NCI-H345 treated with DMSO at 0.1 percent for 48 hours (cell line): Measurements from ENCODE around the gene ASAP2.

Experiments
- DNase-seq: peaks from one replicate; lab custom pipeline; 2025; ENCODE audit not compliant: unreplicated experiment; lab: John Stamatoyannopoulos, UW

Gene ASAP2

DNA sequence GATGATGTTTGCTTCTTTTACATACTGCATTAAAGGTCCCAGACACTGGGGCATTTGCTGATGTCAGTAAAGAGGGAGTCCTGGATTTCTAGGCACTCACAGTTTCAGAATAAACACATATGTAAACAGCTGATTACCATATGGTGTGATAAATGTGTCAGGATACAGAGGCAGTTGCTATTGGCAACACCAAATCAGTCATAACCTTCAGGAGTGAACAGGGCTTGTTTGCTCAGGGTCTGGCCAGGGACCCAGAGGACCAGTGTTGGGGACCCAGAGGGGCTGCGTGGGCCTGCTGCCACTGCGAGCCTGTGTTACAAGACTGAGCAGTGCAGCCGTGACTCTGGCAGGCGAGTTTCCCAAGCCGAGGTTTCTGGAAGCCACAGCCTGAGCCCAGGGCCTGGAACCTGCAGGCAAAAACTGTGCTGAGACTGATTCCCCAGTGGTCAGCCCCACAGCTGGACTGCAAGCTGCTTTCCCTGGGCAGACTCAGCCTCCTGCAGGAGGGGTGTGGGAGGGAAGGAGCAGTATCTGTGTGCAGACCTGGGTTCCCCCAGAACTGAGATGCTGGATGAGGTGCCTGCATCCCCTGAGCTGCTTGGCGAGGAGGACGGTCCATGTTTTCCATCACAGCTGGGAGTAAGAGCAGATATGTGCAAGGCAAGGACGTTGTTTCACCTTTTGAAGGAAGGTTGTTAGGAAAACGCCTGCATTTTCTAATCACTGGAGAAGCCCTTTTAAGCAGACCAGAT lies 23.6 kb downstream of the ASAP2 start:
- no peak for DNase-seq

DNA sequence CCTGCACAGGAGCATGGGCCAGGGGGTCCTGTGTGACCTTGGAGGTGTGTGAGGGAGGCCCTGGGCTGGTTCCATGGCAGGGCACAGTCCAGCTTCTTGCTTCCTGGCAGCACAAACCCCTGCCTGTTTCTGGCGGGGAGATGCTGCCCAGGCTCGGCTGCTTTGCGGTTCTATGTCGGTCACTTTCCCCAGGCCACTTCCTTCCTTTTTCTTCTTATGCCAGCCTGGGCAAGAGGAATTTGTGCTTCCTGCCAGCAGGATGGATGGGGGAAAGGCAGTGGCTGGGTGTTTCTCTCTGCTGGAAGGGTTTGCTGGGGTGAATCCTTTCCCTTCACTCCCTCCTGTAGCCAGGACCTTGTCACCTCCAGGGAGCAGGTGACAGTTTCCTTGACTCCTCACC lies 24.3 kb downstream of the ASAP2 start:
- DNase-seq, result no peak

GRCh38 chr2:9231291-9232165 lies 24.9 kb downstream of the ASAP2 start:
- no peak for DNase-seq

GRCh38 chr2:9232166-9232479 lies 25.5 kb downstream of the ASAP2 start:
- no peak for DNase-seq

DNA sequence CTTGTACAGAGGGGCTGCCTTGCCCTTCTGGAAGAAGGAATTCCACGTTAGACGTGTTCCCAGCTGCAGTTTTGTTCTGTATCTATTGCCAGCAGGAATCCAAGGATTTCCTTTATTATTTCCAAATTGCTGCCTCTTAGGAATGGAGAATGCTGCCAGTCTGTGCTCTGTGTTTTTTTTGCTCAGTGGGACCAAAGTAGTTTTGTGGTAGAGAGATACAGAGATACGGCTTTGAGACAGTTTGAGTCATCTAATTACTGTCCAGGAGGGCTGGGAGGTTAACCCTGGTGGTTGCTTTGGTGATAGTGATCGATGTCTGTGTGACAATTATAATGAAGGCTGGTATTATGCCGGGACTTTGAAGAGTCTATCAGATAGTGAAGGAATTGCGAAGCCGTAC lies 26.3 kb downstream of the ASAP2 start:
- no peak for DNase-seq

DNA sequence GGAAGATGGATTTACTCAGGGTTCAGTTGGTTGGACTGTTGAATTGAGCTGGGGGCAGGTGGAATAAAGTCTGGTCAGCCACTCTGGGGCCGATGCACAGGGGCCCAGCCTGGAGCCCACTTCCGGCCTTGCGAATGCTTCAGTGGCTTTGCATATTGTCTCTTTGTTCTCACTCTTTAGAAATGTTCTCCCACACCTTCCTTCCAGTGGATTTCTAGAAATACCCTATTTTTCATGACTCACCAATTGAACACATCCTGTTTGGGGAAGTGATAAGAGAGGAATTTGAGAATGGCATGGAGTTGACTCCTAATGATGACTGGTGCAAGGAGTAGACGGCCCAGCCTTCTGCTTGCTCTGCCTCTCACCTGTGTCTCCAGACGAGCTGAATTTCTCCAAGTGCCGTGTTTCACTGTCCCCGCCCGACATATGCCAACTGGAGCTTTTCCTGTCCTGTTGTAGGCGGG lies 28.1 kb downstream of the ASAP2 start:
- DNase-seq, result no peak

GRCh38 chr2:9235147-9236044 lies 28.8 kb downstream of the ASAP2 start:
- no peak for DNase-seq

DNA sequence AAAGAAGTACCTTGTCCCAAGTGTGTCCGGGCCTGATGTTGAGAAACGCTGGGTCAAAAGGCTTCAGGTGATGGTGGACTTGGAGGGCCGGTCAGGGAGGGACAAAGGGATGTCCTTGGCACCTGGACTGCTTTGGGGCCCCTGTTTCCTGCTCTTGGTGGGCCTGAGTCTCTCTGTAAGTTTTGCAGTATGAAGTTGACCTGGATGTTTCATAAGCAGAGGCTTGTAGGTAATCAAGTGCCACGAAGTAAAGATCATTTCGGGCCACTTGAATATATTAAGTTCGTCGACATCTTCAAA lies 29.4 kb downstream of the ASAP2 start:
- no peak for DNase-seq

DNA sequence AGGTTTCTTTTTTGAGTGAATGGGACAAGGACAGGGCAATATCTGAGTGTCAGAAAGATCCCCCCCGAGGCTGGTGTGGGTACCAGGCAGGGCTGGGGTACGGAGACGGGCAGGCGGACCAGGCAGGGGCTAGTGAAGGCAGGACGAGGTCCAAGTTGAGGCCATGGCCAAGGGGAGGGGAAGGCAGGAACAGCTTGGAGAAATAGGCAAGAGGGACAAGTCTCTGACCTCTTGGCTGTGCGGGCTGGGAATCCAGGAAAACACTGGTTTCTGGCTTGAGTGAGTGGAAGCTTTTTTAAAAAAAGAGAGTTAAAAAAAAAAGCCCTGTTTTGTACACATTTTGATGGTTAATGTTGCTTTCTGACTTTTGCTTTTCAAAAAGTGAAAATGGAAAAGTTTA lies 30.3 kb downstream of the ASAP2 start:
- DNase-seq, result no peak

GRCh38 chr2:9237831-9238230 lies 31.2 kb downstream of the ASAP2 start:
- DNase-seq, result no peak

DNA sequence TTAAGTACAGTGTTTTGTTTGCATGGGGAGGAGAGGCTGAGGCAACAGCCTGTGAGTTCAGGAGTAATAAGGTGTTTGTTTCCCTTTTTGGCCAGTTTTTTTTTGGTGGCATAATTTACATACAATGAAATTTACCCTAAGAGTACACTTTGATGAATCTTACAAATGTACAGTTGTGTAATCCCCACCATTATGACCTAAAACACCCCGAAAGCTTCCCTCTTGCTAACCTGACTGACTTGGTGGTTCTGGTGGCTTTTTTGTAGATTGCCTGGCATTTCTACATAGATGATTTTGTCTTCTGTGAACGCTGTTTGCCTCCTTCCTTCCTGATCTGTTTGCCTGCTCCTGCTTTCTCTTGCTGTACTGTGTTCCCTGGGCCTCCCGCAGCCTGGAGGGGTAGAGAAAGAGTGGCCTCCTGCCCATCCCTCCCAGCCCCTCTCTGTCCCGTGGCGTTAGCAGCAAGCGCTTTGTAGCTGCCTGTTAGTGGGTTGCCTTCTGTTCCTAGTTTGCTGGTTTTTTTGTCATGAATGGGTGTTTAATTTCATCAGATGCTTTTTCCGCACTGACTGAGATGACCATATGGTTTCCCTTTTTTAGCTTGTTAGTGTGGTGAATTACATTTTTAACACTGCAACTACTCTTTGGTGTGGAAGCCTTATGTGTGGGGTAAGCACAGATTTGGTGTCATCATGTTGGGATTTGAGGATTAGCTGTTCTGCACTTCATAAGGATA lies 32.1 kb downstream of the ASAP2 start:
- DNase-seq, result no peak

- DNase-seq, result no peak
Measured at GRCh38 chr2:9239616-9240015, 33.0 kb downstream of the ASAP2 start.

- DNase-seq, result no peak
Measured at GRCh38 chr2:9240745-9241144, 34.1 kb downstream of the ASAP2 start.

- DNase-seq, result no peak
Measured at GRCh38 chr2:9241233-9241632, 34.6 kb downstream of the ASAP2 start.

GRCh38 chr2:9243357-9243756 lies 36.7 kb downstream of the ASAP2 start:
- no peak for DNase-seq

DNA sequence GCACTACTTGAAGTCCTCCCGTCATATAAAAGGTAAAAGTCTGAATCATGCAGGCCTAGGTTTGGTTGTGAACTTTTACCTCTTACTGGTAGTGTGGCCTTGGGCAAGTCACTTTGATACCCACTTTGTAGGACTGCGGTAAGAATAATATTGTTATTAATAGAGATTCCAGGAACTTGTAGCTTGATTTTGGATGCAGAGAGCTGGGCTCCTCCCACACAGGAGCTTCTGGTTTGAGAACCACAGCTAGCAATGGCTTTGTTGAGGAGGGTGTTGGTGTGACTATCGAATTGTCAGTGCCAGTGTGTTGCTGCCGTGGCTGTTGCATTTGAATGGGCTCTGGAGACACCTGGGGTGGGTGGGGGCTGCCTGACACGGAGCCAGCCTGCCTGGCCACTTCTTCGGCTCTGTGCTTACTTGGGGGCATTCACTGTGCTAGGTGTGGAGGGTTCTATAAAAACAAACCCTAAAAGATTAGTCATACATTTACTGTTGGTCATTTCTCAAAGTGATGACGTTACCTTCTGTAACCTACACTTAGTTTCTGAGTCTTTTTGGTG lies 38.5 kb downstream of the ASAP2 start:
- no peak for DNase-seq

DNA sequence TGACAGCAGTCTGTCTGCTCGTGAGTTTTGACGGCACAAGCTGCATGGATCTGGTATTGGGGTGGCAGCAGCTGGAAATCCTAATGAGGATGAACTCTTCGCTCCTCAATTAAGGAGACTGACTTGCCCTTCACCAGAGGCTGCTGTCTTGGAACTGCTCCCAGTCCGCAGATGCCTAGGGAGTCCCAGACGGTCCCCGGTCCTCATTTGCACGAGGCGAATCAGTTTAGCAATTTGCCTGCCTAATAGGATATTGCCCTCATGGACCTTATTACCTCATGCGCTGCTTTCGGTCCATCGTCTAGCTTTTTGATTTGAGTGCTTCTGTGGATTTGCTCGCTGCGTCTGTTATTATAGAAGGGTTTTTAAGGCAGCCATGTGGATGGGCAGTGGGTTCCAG lies 40.6 kb downstream of the ASAP2 start:
- no peak for DNase-seq

- DNase-seq, result no peak
Measured at GRCh38 chr2:9247786-9248185, 41.2 kb downstream of the ASAP2 start.

DNA sequence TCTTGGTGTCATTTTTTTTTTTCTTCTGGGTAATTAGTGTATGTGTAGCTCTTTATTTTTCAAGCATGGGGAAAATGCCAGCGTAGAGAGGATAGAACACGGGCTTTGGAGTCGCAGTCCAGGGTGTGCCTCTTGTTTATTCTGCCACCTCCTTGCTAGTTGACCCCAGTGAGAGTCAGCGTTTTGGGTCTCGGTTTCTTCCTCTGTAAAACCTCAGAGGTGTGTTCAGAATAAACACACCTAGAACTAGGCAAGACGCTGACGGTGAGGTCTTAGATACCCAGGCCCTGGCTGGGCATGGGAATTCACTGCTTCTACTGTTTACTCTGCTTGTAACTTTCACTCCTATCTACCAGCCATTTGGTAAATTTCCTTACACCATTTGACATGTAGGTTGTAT lies 41.8 kb downstream of the ASAP2 start:
- DNase-seq, result no peak

- DNase-seq, result no peak
Measured at GRCh38 chr2:9249020-9249800, 42.6 kb downstream of the ASAP2 start.
